Stimulated activated effector memory CD8-positive, alpha-beta T cell treated with anti-CD3 and anti-CD28 coated beads, Interleukin-12 subunit alpha, Interleukin-12 subunit beta, amount 100 ng/mL, for 72 hours (primary cell): ENCODE results near the gene IFT22.
"Not testable (repeated sequence)": the region's sequence is repeated elsewhere in the genome, so short reads cannot be mapped to it uniquely, and the experiment has no call there.

Experiments
- ATAC-seq: fragments of 150-1000 bp; cut with Tn5 transposase; 2 replicates; pipeline ENCODE4 v1.10.0; 2021
- DNase-seq, 2 donors: peaks; one replicate each; pipeline ENCODE4 v3.0.0; 2021 to 2022; ENCODE audit warnings: low spot score in 2 of 2
- H3K27ac Mint-ChIP-seq: one replicate; pipeline ENCODE4 v1.8.0; 2022; ENCODE audit warnings: mild to moderate bottlenecking, mixed read lengths
- H3K36me3 Mint-ChIP-seq: one replicate; pipeline ENCODE4 v1.8.0; 2022; ENCODE audit warnings: mild to moderate bottlenecking, mixed read lengths
- H3K4me1 Mint-ChIP-seq: one replicate; pipeline ENCODE4 v1.8.0; 2022; ENCODE audit warnings: mixed read lengths
- H3K4me3 Mint-ChIP-seq: one replicate; pipeline ENCODE4 v1.8.0; 2022; ENCODE audit warnings: mild to moderate bottlenecking, mixed read lengths
- H3K9me3 Mint-ChIP-seq: one replicate; pipeline ENCODE4 v1.8.0; 2022; ENCODE audit warnings: mixed read lengths

IFT22 gene

GRCh38 chr7:101294039-101294831, 27.4 kb downstream of the IFT22 start:
- Mint-ChIP-seq H3K4me3 (no peak overlapping the region), H3K27ac (no peak overlapping the region), H3K9me3 (no peaks in the 10 kb centered on the region), H3K4me1 (peaks cover 14% of the 10 kb centered on the region), H3K36me3 (no peaks in the 10 kb centered on the region)
- no peak for ATAC-seq
- DNase-seq, result no peak

- ATAC-seq, H3K4me3 Mint-ChIP-seq, H3K9me3 Mint-ChIP-seq, H3K27ac Mint-ChIP-seq, H3K36me3 Mint-ChIP-seq, DNase-seq: not testable (repeated sequence)
- H3K4me1 Mint-ChIP-seq, result peaks cover 14% of the 10 kb centered on the region
Measured at GRCh38 chr7:101293069-101294021, 28.3 kb downstream of the IFT22 start.

- H3K4me1 Mint-ChIP-seq, result peaks cover 14% of the 10 kb centered on the region
- H3K4me3 Mint-ChIP-seq, DNase-seq, H3K9me3 Mint-ChIP-seq, ATAC-seq, H3K27ac Mint-ChIP-seq, H3K36me3 Mint-ChIP-seq: not testable (repeated sequence)
Measured at GRCh38 chr7:101292566-101292965, 29.0 kb downstream of the IFT22 start.

- H3K4me1 Mint-ChIP-seq, result peaks cover 22% of the 10 kb centered on the region
- not testable (repeated sequence) for H3K36me3 Mint-ChIP-seq, H3K9me3 Mint-ChIP-seq
- peak overlapping the region; percentile 31 for H3K4me3 Mint-ChIP-seq
- DNase-seq (peak; percentile 53 to 77), ATAC-seq (peak; percentile 64)
- peak overlapping the region; percentile 64 for H3K27ac Mint-ChIP-seq
Measured at GRCh38 chr7:101290186-101291037, 31.2 kb downstream of the IFT22 start.

GRCh38 chr7:101289687-101290086, 31.9 kb downstream of the IFT22 start:
- H3K27ac Mint-ChIP-seq, H3K36me3 Mint-ChIP-seq, DNase-seq, H3K9me3 Mint-ChIP-seq: not testable (repeated sequence)
- peak overlapping the region; percentile 31 for H3K4me3 Mint-ChIP-seq
- peaks cover 22% of the 10 kb centered on the region for H3K4me1 Mint-ChIP-seq
- peak; percentile 92 for ATAC-seq

GRCh38 chr7:101288439-101288838, 33.2 kb downstream of the IFT22 start:
- H3K4me1 Mint-ChIP-seq, result peaks cover 22% of the 10 kb centered on the region

GRCh38 chr7:101287032-101287431, 34.6 kb downstream of the IFT22 start:
- Mint-ChIP-seq H3K36me3 (no peaks in the 10 kb centered on the region), H3K9me3 (no peaks in the 10 kb centered on the region), H3K4me1 (peaks cover 29% of the 10 kb centered on the region), H3K27ac (peak overlapping the region; percentile 34), H3K4me3 (no peak overlapping the region)
- DNase-seq (no peak), ATAC-seq (no peak)

More at GRCh38 chr7:101288439-101288838, 33.2 kb downstream of the IFT22 start:
- ATAC-seq, result no peak
- Mint-ChIP-seq H3K9me3 (no peaks in the 10 kb centered on the region), H3K27ac (no peak overlapping the region), H3K4me3 (no peak overlapping the region), H3K36me3 (no peaks in the 10 kb centered on the region)
- no peak for DNase-seq

GRCh38 chr7:101285880-101286279, 35.7 kb downstream of the IFT22 start:
- ATAC-seq, result not testable (repeated sequence)

GRCh38 chr7:101285171-101285570, 36.4 kb downstream of the IFT22 start:
- Mint-ChIP-seq H3K9me3 (no peaks in the 10 kb centered on the region), H3K27ac (peak overlapping the region; percentile 18), H3K4me3 (no peak overlapping the region), H3K4me1 (peaks cover 23% of the 10 kb centered on the region), H3K36me3 (no peaks in the 10 kb centered on the region)
- no peak for DNase-seq
- ATAC-seq, result no peak

More at GRCh38 chr7:101285880-101286279, 35.7 kb downstream of the IFT22 start:
- not testable (repeated sequence) for H3K4me3 Mint-ChIP-seq, DNase-seq, H3K9me3 Mint-ChIP-seq, H3K36me3 Mint-ChIP-seq
- Mint-ChIP-seq H3K4me1 (peaks cover 29% of the 10 kb centered on the region), H3K27ac (peak overlapping the region; percentile 18)

- H3K36me3 Mint-ChIP-seq, H3K9me3 Mint-ChIP-seq, H3K27ac Mint-ChIP-seq, ATAC-seq, DNase-seq, H3K4me3 Mint-ChIP-seq, H3K4me1 Mint-ChIP-seq: not testable (repeated sequence)
Measured at GRCh38 chr7:101280912-101281311, 40.7 kb downstream of the IFT22 start.

GRCh38 chr7:101278461-101279292, 42.9 kb downstream of the IFT22 start:
- no peak overlapping the region for H3K27ac Mint-ChIP-seq
- peaks cover 6% of the 10 kb centered on the region for H3K4me1 Mint-ChIP-seq
- no peaks in the 10 kb centered on the region for H3K9me3 Mint-ChIP-seq
- ATAC-seq, result no peak
- no peak overlapping the region for H3K4me3 Mint-ChIP-seq
- H3K36me3 Mint-ChIP-seq, result no peaks in the 10 kb centered on the region
- no peak for DNase-seq

GRCh38 chr7:101277155-101277554, 44.5 kb downstream of the IFT22 start:
- no peaks in the 10 kb centered on the region for H3K36me3 Mint-ChIP-seq
- DNase-seq (no peak), ATAC-seq (no peak)
- no peak overlapping the region for H3K27ac Mint-ChIP-seq
- H3K4me3 Mint-ChIP-seq, result no peak overlapping the region
- no peaks in the 10 kb centered on the region for H3K9me3 Mint-ChIP-seq
- H3K4me1 Mint-ChIP-seq, result no peaks in the 10 kb centered on the region

GRCh38 chr7:101273206-101273605, 48.4 kb downstream of the IFT22 start:
- H3K9me3 Mint-ChIP-seq, result no peaks in the 10 kb centered on the region
- no peaks in the 10 kb centered on the region for H3K36me3 Mint-ChIP-seq
- ATAC-seq (no peak), DNase-seq (no peak)
- H3K4me3 Mint-ChIP-seq, result no peak overlapping the region
- H3K27ac Mint-ChIP-seq, result no peak overlapping the region
- no peaks in the 10 kb centered on the region for H3K4me1 Mint-ChIP-seq

GRCh38 chr7:101271021-101271420, 50.6 kb downstream of the IFT22 start:
- ATAC-seq (no peak), DNase-seq (no peak)
- Mint-ChIP-seq H3K4me1 (no peaks in the 10 kb centered on the region), H3K36me3 (no peaks in the 10 kb centered on the region), H3K4me3 (no peak overlapping the region), H3K9me3 (no peaks in the 10 kb centered on the region), H3K27ac (no peak overlapping the region)
